GM21717 (cell line): Measurements from ENCODE around the gene FMC1.

ENCODE experiments used
- ATAC-seq: cut with Tn5 transposase; IDR thresholded peaks from one replicate; pipeline ENCODE4 v1.9.1; 2021; ENCODE audit warnings: mild to moderate bottlenecking, moderate library complexity; ENCODE audit not compliant: unreplicated experiment

The FMC1 gene

DNA sequence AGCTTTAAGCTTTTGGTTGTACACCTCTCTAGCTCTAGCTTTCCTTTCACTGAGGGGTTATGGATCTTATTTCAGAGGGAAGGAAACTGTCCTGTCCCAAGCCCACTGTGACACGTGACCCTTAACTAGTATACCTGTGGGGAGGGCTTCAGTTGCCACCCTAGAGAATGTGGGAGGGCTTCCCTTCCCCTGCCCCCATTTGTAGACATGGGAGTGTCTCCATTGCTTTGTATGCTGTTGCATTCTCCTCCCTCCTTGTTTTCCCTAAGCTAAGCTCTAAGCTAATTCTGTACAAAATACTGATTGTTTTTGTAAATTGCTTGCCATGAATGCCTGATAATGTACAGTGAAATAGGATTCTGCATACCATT lies 29.8 kb downstream of the FMC1 start:
- ATAC-seq = no peak

GRCh38 chr7:139374246-139374645 lies 33.1 kb downstream of the FMC1 start:
- no peak for ATAC-seq

- ATAC-seq = no peak
Observed at GRCh38 chr7:139382439-139382838, 41.3 kb downstream of the FMC1 start.

DNA sequence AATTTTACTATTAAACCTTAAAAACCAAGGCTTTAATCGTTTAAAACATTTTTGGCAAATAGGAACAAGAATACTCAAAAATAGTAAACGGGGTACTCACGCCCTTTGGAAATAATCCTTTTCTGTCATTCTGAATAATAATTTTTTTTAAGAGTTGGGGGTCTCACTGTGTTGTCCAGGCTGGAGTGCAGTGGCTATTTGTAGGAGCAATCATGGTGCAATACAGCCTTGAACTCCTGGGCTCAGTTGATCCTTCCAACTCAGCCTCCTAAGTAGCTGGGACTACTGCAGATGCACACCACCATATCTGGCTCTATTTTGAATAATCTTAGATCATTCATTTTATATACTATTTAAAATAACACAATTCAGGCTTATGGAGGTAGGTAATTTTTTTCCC lies 43.5 kb downstream of the FMC1 start:
- no peak for ATAC-seq

DNA sequence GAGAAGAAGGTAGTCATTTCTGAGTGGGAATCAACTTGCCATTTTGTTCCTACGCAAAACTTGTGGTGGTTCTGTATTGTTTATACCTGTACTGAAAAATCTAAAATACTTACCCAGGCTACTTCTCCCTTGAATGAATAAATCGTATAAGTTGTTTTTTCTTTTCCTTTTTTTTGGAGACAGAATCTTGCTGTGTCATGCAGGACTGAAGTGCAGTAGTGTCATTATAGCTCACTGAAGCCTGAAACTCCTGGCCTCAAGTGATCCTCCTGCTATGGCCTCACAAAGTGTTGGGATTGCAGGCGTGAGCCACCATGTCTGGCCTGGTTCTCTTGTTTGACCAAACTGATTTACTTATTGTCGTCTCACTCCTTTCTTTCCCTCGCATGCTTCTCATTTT lies 46.5 kb downstream of the FMC1 start:
- ATAC-seq = no peak

- no peak for ATAC-seq
Observed at GRCh38 chr7:139389091-139389490, 48.0 kb downstream of the FMC1 start.

- ATAC-seq = no peak
Observed at GRCh38 chr7:139389774-139390173, 48.6 kb downstream of the FMC1 start.

- ATAC-seq = no peak
Observed at GRCh38 chr7:139393621-139394211, 52.6 kb downstream of the FMC1 start.

DNA sequence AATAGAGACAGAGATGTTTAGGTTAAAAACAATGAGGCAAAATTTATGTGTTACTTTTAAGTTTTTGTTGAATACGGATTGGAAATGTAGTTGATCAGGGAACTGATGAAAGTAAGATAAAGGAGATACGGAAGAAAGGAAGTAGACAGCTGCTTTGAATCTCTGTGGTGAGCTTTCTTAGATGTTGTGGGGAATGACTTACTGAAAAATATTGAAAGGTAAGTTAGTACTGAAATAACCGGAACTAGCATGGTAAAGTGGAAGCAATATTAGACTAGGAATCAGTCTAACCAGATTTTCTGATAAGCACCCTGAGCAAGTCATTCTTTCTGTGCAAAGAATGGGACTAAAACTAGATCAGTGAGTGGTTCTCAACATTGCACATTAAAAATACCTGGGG lies 53.4 kb downstream of the FMC1 start:
- ATAC-seq = no peak
